SW 1271 (cell line): Measurements from ENCODE around the gene RARA.
"Not testable (repeated sequence)": the region's sequence is repeated elsewhere in the genome, so short reads cannot be mapped to it uniquely, and the experiment has no call there.

Experiments used
- DNase-seq, 2 experiments: peaks; one replicate each; lab custom pipeline; 2025; lab: John Stamatoyannopoulos, UW

The RARA gene

DNA sequence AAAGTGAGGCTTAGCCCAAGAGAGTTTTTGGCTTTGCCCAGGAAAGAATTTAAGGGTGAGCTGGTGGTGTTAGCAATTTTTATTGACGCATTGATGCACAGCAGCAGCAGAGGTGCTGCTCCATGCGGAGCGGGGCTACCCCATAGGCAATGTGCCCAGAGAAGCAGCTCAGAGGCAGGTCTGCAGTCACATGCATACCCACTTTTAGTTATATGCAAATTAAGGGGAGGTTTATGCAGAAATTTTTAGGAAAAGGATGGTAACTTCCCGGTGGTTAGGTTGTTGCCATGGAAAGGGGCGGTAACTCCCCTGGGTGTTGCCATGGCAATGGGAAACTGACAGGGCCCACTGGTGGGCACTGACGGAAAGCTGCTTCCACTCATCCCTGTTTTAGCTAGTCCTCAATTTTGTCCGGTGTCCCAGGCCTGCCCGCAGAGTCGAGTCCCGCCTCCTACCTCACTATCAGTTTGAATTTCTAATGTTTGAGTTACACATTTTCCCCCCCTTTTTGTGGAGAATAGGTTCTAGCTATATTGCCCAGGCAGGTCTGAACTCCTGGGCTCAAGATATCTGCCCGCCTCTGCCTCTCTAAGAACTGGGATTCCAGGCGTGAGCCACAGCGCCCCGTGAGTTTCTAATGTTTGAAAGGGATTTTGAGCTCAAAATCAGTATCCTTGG is 66.0 kb downstream of the RARA start:
- DNase-seq, result no peak

DNA sequence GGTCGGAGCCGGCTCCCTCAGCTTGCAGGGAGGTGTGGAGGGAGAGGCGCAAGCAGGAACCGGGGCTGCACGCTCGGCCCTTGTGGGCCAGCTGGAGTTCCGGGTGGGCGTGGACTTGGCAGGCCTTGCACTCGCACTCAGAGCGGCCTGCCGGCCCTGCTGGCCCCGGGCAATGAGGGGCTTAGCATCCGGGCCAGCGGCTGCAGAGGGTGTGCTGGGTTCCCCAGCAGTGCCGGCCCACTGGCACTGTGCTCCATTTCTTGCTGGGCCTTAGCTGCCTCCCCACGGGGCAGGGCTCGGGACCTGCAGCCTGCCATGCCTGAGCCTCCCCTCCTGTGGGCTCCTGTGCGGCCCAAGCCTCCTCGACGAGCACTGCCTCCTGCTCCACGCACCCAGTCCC is 66.8 kb downstream of the RARA start:
- not testable (repeated sequence) for DNase-seq

GRCh38 chr17:40376541-40376940 is 67.6 kb downstream of the RARA start:
- not testable (repeated sequence) for DNase-seq

GRCh38 chr17:40377832-40378231 is 68.9 kb downstream of the RARA start:
- DNase-seq, result no peak

GRCh38 chr17:40378966-40379365 is 70.0 kb downstream of the RARA start:
- DNase-seq, result no peak

- no peak for DNase-seq
Measured at GRCh38 chr17:40382251-40382650, 73.3 kb downstream of the RARA start.

- DNase-seq, result not testable (repeated sequence)
Measured at GRCh38 chr17:40386555-40386954, 77.6 kb downstream of the RARA start.

- DNase-seq, result peak in 1 of 2 experiments; percentile 53
Measured at GRCh38 chr17:40399185-40399584, 90.2 kb downstream of the RARA start.

GRCh38 chr17:40402668-40403067 is 93.7 kb downstream of the RARA start:
- no peak for DNase-seq

DNA sequence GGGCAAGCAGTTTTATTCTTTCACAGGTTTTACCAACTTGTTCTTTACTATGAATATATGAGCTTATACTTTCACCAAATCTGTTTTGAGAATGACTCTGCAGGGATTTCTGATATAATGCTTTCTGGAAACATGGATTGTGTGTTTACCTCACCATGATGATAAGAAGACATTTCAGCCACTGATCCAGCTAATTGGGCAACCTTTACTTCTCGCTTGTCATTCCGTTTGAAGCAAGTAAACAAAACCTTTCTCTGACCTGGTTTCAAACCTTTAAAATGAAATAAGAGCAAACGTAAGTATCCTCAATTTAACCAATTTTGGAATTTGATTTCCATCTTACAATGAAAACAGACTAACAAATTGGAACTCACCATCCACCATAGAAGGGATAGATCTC is 95.0 kb downstream of the RARA start:
- no peak for DNase-seq
